Upper lobe of right lung (tissue), 1 donor: ENCODE measurements around the gene CFAP58. TPM values are rescaled to one million over a fixed set of nuclear protein-coding genes. Genes with fewer than 3 reads are reported as not detected.

Source experiments
- ATAC-seq: fragments of 200-7000 bp; cut with Tn5 transposase; one replicate; pipeline ENCODE4 v1.9.1; 2020; ENCODE audit warnings: mild to moderate bottlenecking, moderate library complexity
- DNase-seq: peaks from one replicate; pipeline ENCODE4 v3.0.0-alpha.2; 2020
- H3K27ac ChIP-seq: fragments of 200-600 bp; one replicate; pipeline ENCODE4 v1.8.0; 2022
- H3K27me3 ChIP-seq: fragments of 200-600 bp; one replicate; pipeline ENCODE4 v1.8.0; 2022; ENCODE audit warnings: mild to moderate bottlenecking
- H3K36me3 ChIP-seq: fragments of 200-600 bp; one replicate; pipeline ENCODE4 v1.8.0; 2022
- H3K4me1 ChIP-seq: fragments of 200-600 bp; one replicate; pipeline ENCODE4 v1.8.0; 2022
- H3K4me3 ChIP-seq: fragments of 200-600 bp; one replicate; pipeline ENCODE4 v1.8.0; 2022; ENCODE audit warnings: mild to moderate bottlenecking
- H3K9me3 ChIP-seq: fragments of 200-600 bp; one replicate; pipeline ENCODE4 v1.8.0; 2022
- intact Hi-C: fragments of 100-400 bp; cut with DNase I; formaldehyde crosslinking; loops from one replicate; pipeline ENCODE4 v1.11.0; 2022
- total RNA-seq: library from RNA; stranded (reverse); fragmentation: NEBNext Ultra II Directional; extraction: Animal tissue kit (Norgen Biotek cat#: 25700); gene quantifications from one replicate; pipeline ENCODE4 v1.2.1, GENCODE V29; 2021
- TF ChIP-seq, protein P1 (sequence below): fragments of 200-600 bp; IDR thresholded peaks from one replicate; pipeline ENCODE4 v1.8.0; 2022; ENCODE audit warnings: antibody characterized with exemption
- donor health status: DM: no; HTN: yes; CAD: no; lungs with severe emphysema.

The CFAP58 gene
- total RNA-seq, 1 donor from 2014 or later = 0.14 TPM

DNA sequence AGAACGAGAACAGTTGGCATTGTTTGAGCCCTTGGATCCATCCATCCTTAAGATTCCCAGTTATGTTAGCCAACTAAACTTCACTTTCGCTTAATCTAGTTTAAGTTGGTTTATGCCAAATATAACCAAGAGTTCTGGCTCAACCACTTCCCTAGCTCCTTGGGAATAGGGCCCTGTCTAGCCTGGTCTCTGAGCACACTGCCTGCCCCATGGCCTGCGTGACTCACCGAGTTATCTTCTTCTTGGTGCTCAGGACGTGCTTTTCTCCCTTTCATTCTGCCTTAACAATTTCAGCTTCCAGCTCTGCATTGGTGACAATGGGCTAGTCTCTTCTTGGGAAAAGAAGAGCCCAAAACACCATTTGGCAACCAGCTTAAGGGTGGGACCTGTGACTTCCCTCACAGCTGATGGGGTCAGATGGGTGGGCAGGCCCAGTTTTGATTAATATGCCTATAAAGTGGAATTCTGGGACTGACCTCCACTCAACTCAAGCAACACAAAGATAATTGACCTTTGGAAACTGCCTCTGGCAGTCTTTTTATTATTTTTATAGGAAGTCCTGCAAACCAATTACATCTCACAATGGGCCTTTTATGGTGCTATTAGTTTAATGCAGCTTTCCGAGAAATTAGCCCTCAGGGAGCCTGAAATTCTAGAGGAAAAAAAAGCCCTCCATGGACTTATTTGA is 126.4 kb downstream of the CFAP58 start:
- no peaks in the 10 kb centered on the region for H3K9me3 ChIP-seq
- no peak overlapping the region for H3K27ac ChIP-seq
- no peaks in the 10 kb centered on the region for H3K4me1 ChIP-seq
- no peak overlapping the region for H3K4me3 ChIP-seq
- intact Hi-C loops = no loop called here
- no peak for ATAC-seq
- H3K27me3 ChIP-seq = peaks cover 10% of the 10 kb centered on the region
- H3K36me3 ChIP-seq = no peaks in the 10 kb centered on the region
- TF ChIP-seq, protein P1, sequence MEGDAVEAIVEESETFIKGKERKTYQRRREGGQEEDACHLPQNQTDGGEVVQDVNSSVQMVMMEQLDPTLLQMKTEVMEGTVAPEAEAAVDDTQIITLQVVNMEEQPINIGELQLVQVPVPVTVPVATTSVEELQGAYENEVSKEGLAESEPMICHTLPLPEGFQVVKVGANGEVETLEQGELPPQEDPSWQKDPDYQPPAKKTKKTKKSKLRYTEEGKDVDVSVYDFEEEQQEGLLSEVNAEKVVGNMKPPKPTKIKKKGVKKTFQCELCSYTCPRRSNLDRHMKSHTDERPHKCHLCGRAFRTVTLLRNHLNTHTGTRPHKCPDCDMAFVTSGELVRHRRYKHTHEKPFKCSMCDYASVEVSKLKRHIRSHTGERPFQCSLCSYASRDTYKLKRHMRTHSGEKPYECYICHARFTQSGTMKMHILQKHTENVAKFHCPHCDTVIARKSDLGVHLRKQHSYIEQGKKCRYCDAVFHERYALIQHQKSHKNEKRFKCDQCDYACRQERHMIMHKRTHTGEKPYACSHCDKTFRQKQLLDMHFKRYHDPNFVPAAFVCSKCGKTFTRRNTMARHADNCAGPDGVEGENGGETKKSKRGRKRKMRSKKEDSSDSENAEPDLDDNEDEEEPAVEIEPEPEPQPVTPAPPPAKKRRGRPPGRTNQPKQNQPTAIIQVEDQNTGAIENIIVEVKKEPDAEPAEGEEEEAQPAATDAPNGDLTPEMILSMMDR = no peak
- DNase-seq = no peak

- no peak overlapping the region for H3K27ac ChIP-seq
- no peak for DNase-seq
- ATAC-seq = no peak
Observed at GRCh38 chr10:104480797-104481196, 127.2 kb downstream of the CFAP58 start.

GRCh38 chr10:104483582-104483981 is 129.9 kb downstream of the CFAP58 start:
- intact Hi-C loops = no loop called here
- Histone ChIP-seq H3K27me3 (peaks cover 10% of the 10 kb centered on the region), H3K9me3 (no peaks in the 10 kb centered on the region), H3K4me1 (no peaks in the 10 kb centered on the region), H3K4me3 (no peak overlapping the region), H3K27ac (no peak overlapping the region), H3K36me3 (no peaks in the 10 kb centered on the region)
- TF ChIP-seq, protein P1 = no peak
- ATAC-seq = no peak
- no peak for DNase-seq

More at GRCh38 chr10:104480797-104481196, 127.2 kb downstream of the CFAP58 start:
- Histone ChIP-seq H3K36me3 (no peaks in the 10 kb centered on the region), H3K4me1 (no peaks in the 10 kb centered on the region), H3K27me3 (peaks cover 10% of the 10 kb centered on the region), H3K4me3 (no peak overlapping the region), H3K9me3 (no peaks in the 10 kb centered on the region)
- TF ChIP-seq, protein P1 = no peak
- intact Hi-C loops = no loop called here

DNA sequence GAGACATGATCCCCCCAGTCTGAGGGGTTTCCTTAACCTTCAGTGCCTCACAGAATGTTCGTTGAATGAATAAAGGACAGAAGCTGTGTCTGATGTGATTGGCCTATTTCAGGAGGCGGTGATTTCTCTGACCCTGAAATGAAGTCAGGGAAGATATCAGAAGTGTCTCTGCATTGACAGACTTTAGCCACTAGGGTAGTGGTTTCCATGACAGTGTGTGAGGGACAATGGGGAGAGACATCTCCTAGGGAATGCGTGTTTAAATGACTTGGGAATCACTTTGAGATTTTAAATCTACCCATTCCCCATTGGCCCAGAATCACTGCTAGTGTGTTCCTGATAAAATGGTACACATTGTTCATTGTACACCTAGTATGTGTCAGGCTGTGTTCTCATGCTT is 132.0 kb downstream of the CFAP58 start:
- ATAC-seq = no peak
- H3K27ac ChIP-seq = no peak overlapping the region
- no peaks in the 10 kb centered on the region for H3K4me1 ChIP-seq
- no peaks in the 10 kb centered on the region for H3K36me3 ChIP-seq
- intact Hi-C loops = no loop called here
- H3K4me3 ChIP-seq = no peak overlapping the region
- no peak for DNase-seq
- H3K27me3 ChIP-seq = peaks cover 10% of the 10 kb centered on the region
- H3K9me3 ChIP-seq = no peaks in the 10 kb centered on the region
- TF ChIP-seq, protein P1 = no peak

DNA sequence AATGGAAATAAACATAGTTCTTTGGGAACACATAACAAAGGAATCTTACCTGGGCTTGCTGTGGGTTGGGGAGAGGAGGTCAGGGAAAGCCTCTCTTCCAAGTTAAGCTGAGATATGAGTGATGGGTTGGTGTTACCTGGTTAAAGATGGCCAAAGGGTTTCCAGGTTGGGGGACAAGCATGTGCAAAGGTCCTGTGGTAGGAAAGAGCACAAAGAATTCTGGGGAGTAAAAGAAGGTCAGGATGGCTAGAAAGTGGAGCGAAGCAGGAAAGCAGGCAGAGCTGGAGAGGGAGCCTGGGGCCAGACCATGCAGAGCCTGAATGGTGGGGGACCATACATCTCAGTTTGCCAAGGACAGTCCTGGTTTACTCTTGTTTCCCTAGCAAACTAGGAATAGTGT is 133.2 kb downstream of the CFAP58 start:
- intact Hi-C loops = no loop called here
- Histone ChIP-seq H3K9me3 (no peaks in the 10 kb centered on the region), H3K4me1 (no peaks in the 10 kb centered on the region), H3K4me3 (no peak overlapping the region), H3K27ac (no peak overlapping the region), H3K36me3 (no peaks in the 10 kb centered on the region), H3K27me3 (peaks cover 10% of the 10 kb centered on the region)
- TF ChIP-seq, protein P1 = no peak
- ATAC-seq = no peak
- DNase-seq = no peak
